Activated CD8-positive, alpha-beta memory T cell treated with anti-CD3 and anti-CD28 coated beads, Interleukin-2, amount 50 U/mL, for 48 hours (primary cell): Measurements from ENCODE around the gene ABLIM1.

Experiments
- DNase-seq: peaks from one replicate; pipeline ENCODE4 v3.0.0-alpha.2; 2020

The ABLIM1 gene

DNA sequence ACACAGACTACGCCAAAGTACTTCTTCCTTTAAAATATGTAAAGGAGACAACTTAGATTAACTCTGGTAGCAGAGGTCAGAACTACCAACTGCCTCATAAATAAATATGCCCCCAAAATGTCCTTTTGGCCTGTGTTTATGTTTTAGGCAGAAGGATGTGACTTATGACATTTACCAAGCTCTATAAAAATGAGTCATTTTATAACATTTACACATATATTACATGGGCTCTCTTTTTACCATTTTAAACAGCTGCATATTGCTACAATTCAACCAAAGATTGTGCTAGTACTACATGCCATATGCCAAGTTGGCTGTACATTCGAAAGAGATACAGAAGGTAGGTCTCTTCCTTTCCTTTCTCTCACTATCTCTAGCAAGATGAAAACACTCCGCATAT, 12.4 kb downstream of the ABLIM1 start:
- DNase-seq = no peak

DNA sequence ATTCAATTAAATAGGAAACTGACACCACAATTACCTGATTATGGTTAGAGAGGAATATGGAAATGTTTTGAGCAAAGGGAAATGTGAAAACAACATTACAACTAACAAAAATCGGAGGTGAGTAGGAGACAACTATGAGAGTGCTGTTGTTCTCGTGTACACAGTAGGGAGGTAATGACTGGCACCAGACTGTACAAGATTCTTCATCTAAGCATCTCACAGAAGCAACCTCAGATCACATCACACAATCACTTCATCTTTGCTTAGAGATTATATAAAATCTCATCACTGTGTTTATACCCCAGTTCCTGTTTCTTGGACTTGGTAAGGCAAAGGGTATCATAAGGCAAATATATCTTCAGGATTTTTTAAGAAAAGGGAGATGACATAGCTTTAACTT, 14.9 kb downstream of the ABLIM1 start:
- no peak for DNase-seq

DNA sequence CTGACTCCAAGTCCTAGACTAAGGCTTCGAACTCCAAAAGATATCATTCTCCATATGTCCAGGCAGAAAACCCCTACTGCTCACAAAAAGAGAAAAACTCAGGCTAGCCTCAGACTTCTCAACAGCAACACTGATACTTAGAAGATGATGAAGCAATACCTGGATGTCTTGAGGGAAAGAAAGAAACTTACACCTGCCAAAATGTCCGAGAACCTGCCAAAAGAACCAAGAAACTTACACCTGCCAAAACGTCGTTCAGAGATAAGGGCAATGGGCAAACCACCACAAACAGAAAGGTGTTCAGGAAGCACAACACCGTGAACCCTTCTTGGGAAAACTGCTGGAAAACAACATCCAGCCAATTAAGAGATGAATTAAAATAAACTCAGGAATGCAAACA, 15.3 kb downstream of the ABLIM1 start:
- no peak for DNase-seq

DNA sequence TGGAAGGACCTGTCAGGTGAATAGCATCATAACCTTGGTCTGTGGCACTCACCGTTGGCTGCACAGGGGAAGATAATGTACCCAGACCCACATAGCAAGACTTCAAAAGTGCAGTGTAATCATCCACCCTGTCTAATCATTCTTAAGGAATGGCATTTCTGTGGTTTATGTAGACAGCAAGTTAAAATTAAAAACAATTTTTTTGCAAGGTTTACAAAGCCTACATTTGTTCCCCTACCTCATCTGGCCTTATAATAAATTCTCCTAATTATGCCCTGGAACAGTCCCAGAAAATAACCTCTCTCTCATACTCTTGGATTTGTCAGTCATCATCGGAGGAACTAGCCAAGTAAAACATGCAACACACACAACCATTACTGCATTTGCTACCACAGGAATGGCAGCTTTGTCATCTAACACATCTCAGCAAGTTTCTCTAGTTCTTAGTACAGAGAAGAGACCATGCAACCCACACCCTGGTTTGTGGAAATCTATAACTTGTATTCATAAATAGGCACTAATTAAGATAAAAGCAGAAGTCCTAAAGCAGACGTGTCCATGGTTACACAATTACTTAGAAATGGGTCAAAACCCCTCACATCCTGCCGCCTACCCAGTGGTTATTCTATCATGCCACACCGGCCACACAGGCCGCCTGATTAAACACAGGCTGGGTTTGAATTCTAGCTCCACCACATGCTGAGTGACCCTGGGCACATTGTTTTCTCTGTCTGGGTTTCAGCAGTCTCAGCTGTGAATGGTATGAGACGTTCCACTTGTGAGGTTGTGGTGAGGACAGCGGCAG, 19.1 kb downstream of the ABLIM1 start:
- no peak for DNase-seq

DNA sequence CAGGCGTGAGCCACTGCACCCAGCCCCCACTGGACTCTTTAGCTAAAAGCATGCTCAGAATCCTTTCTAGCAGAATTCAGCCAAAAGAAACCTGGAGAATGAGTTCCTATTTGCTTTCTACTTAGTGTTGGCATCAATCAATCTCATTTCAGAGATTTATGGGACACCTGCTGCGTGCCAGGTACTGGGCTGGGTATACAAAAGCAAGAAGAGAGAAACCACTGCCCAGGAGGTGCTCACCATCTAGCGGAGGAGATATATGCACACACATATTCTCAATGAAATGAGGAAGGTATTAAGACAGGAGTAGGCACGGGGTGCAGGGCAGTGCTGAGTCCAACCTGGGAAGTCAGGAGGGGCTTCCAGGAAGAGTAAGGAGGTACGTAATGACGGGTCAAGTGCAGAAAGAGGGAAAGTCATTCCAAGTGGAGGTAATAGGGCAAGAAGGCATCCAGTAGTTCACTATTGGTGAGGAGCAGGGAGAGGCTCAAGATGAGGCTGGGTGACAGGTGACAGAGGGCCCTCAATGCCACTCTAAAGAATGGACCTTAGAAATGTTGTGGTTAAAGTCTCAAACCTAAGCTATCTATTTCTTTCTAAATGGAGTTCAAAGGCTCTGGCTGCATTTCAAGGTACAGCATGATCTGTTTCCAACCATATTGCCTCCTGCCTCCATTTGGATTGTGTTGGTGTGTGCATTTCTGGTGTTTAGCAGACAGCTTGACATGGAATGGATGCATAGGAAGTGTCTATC, 22.1 kb downstream of the ABLIM1 start:
- DNase-seq = no peak

DNA sequence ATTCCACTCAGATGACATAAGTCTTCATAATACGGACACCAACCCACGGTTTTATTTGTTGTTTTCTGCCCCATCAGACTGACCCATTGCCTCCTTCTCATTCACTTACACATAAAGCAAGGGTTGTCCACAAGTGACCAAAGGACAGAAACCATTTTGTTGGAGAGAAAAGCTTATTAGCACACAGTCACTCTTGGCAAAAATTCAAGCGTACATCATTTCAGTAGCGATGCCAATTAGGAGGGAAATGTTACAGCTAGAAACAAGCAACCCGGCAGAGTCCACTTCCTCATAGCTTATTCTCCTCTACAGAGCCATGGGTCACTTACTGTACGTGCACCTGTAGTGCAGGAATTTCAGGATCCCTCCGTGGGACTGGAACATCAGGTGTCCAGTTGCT, 23.0 kb downstream of the ABLIM1 start:
- DNase-seq = no peak

DNA sequence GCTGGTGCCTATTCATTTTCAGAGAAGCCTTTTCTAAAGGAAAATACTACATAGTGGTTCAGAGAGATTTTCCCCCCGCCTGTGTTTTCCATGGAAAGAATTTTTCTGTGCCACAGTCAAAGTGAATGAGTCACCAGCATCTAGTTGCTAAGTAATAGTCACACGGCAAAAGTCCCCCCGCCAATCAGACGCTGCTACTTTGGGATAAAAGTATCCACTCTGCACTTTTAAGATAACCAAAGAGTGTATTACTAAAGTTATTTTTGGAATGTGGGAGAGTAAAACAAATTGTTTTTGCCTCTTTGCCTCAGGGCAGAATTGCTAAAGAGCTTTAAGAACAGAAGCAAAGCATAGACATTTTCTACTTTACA, 23.5 kb downstream of the ABLIM1 start:
- no peak for DNase-seq

DNA sequence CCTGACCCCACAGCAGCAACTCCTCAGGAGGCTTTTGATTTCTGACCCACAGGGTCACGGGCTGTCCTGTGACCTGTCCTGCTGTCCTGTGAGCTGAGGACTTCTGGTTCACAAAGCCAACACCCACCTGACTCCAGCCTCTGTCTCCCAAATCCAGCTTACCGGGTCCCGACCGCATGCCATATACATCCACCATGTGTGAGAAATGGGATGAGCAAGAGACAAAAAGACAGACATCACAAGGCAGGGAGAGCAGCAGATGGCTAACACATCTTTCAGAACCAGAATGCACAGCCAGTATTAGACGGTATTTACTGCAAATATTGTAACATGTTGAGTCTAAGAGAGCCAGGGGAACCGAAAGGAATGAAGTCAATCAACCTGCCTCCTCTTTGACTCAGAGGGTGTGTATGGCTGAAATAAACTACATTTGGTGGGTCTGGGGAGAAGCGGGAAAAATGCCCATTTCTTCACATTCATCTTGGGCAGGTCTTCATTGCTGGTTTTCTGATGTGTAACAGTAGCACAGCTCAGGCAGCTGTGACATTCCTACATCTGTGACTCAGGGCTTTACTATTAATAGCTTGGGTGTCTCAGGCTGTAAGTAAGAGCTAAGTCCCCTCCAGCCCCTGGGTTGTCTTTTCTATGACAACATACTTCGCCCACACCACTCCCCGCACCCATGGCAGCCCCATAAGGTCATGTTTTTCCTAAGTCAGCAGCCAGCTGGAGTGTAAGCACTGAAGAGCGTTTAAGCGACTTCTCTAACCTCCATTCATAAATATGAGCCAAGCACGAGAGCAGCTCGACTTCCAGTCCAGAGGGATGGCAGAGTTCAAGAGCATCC, 25.0 kb downstream of the ABLIM1 start:
- DNase-seq = no peak

DNA sequence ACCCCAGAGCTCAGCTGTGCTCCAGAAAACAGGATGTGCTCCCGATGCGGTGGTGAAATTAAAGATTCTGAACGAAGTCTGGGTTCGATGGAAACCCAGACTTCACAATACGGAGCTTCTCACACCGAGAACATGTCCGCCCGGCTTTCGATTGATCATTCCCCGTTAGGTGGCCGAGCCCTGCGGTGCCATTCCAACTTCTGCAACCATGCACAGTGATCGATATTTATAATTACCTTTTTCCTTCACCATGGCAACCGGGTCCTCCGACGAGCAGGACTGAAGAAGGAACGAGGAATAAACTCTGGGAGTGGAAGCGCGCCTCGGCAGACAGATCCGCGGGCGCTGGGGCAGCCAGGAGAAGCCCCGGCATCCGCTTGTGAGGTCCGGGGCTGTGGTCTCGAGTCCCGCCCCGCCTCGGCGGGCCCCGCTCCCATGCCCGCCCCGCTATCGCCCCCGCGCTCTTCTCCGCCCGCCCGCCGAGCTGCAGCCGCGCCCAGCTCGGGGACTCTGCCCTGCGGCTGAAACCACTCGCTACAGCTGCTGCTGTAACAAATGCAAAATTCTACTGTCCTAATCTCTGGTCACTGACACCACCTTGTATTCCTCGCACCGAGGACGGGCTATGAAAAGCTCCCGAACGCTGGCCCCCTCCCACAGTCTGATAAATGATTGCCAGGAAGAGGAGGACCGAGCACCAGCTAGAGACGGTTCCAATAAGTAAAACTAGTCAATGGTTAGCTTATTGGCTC, 26.2 kb downstream of the ABLIM1 start:
- peak; percentile 60 for DNase-seq

DNA sequence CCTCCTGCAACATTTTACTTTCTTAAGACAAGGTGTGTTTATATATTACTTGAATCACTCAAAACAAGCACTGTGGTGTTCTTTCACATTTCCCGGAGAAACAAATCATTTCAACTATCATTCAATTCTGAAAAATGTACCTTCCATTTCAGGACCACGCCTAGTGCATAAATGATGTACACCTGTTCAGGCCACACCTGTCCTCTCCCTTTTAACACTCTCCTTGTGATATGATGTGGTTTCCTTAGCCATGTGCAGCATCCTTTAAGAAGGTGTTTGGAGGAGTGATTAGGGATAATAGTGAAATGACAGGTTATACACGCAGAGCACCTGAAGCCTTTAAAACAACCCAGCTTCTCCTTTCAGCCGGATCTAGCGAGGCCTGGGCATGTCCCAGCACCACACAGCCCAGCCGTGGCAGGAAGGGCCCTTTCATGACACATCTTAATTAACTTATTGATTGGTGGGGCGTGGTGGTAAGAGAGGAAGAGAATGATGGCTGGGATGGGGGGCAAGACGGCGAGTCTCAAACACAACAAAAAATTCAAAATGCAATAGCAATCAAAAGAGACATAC, 26.9 kb downstream of the ABLIM1 start:
- no peak for DNase-seq

DNA sequence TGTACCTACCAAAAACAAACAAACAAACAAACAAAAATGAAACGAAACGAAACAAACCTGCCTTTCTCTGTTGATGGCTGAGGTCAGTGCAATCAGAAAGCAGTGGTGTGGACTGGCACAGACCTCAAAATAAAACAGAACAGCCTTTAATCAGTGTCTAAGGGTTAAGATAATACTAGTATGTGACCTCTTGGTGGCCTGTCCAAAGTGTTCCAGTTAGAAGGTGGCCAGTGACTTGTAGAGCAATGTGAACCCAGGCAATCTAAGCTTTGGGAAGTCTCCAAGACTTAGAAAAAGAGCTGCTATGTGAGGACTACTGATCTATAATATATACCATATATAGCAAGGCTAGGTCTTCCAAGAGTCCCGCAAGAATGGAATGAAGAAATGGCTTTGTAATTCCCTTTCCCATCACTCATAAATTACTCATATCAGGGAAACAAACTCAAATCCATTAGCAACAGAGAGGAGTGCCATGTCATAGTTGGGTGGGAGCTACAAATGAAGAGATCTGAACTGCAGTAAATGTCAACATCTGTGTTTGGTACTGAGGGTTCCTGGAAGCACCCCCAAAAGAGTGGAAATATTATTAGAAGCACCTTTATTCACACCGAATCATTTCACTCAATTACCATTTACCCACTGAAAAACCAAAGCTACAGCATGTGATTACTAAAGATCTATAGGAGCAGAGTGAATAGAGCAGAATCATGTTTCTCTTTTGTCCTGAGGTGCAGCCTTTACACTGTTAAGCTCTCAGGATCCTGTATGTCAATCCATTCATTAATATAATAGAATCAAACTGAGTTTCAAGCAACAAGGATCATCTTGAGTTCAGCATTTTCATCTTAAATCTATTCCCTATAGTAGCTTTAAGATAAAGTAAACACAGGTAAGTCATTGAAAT, 28.0 kb downstream of the ABLIM1 start:
- DNase-seq = no peak

DNA sequence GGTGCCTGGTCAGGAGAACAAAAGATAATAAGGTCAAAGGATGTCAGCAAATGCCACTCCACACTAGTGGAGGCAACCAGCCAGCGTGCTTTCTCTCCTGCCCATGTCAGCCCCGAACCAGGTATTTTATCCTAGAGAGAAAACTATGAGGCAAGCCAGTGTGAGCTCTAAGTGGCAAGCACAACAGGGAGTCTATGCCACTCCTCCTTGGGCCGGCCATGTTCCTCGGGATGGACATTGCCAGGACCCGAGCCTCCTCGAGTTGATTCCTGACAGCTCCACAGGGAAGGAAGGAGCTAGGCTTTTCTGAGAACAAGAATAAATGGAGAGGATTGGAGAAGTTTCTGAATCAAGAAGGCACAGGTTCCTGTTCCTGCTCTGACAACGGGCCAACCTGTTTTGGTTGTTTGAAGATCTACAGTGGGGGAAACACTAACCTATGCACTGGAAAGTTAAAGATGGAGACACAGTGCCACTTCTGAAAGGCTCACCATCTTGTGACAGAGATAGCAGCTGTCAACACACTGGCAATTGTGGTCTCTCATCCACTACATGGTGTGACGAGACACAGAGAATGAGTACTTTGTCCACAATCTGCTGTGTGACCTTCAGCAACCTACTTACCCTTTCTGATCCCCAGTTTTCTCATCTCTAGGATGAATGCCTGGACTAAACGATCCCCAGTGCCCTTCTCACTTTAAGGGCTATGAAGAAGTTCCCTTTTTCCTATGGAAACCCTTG, 28.8 kb downstream of the ABLIM1 start:
- DNase-seq = no peak

DNA sequence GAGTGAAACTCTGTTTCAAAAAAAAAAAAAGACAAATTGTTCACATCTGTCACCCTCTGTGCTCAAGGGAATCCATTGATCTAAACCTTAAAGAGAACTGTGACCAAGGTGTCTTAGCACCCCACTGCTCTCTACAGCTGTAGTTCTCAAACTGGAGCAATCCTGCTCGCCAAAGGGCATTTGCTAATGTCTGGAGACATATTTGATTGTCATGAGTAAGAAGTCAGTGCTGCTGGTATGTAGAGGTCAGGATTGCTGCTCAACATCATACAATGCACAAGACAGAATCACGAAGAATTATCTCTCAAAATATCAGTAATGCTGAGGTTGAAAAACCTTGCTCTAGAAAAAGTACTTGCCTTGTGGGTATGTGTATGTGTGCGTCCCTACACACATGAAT, 30.0 kb downstream of the ABLIM1 start:
- no peak for DNase-seq

DNA sequence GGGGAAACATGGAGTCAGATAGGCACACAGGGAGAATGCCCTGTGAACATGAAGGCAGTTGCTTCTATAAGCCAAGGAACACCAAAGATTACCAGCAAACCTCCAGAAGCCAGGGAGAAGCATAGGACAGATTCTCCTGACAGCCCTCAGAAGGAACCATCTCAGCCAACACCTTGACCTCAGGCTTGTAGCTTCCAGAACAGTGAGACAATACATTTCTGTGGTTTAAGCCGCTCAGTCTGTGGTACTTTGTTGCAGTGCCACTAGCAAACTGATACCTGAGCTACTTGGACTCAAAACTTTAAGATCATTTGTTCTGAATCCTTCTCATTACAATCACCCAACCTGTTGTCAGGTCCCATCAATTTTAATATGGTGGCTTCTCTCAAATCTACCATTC, 31.2 kb downstream of the ABLIM1 start:
- no peak for DNase-seq

DNA sequence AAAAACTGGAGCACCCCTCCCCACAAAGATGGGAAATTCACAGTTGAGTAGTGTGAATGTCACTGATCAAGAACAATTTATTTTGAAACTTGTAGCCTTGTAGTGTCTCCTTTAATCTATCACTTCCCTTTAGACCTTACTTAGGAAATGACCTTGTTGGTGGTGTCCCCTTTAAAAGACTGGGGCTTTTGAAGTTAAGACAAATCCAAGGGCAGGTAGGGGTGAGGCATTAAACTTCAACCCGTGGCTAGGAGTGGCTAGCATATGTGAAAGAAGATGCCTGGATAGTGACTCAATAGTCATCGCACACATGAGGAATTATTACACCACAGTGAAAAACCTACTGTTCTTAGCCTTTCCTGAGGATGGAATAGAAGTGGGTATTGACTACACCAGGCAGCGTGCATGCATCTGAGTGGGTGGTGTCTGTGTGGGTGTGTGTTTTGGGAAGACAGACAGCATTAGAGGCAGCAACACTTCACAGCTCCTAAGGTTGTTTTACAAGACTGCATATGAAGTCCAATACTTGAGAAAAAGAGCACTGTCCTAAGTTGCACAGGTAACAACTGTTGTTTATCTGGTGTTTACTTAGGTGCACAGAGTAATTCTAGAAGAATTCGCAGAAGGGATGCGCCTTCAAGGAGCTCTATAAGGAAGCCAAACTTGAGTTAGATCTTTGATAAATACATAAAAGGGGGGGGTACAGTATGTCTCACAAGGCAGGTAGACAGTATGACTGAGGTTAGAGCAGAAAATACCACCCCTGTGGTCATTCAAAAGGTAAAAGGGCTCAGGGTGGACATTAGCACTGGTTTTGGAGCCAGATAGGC, 32.9 kb downstream of the ABLIM1 start:
- no peak for DNase-seq

DNA sequence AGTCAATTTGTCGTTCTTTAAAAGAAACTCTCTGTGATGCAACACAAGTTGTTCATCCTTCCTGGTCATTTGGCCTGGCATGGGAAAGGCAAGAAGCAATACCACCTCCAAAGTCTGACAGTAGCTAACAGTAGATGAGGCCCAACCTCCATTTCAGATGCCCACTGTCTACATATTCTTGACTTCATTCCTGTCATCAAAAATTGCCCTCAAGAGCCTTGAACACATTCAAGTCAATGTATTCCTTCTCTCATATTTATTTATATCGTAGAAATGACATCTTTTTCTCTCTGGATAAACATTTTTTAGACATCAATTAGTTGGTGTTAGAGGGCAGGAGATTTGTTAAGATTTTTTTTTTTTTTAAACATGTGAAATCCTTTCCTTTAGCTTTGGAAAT, 33.7 kb downstream of the ABLIM1 start:
- no peak for DNase-seq

DNA sequence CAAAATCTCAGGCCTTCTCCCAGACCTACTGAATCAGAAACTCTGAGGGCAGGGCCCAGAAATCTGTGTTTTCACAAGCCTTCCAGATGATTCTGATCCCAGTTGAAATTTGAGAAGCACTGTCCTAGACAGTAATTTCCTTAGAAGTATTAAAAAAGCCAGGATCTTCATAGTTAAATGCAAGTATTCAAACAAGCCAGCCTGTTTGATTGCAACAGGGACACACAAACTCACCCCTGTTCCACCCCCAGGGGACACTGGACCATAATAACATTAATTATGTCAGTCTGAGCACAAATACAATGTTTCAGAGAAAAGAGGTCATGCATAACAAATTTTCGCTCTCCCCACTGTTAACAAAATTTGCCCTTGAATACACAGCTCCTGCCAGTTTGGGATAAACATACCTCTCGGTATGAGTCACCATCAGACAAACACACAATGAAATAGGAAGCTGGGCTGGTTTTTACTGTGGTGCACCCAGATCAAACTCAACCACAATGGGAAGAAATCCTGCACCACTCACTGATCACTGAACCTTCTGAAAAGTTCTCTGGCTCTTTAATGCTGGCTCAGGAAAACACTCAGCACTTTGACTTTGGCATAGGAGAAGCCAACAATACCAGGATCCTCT, 34.3 kb downstream of the ABLIM1 start:
- no peak for DNase-seq

DNA sequence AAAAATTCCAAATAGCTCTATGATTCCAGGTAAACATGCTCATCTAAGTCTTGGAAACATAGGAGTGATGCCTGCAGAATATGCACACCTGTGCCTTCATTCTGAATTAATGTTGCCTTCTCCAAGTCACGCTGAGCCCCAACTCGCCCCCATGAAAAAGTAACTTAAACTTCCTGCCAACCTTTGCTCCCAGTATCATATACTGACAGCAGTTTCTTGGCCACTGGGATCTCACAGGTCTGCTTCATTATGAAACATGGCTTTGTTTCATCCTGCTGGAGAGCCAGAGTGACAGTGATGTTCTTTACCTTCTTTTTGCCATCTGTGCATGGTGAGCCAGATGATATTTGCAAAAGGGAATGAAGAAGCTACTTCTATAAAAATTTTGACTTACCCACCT, 34.9 kb downstream of the ABLIM1 start:
- DNase-seq = no peak

DNA sequence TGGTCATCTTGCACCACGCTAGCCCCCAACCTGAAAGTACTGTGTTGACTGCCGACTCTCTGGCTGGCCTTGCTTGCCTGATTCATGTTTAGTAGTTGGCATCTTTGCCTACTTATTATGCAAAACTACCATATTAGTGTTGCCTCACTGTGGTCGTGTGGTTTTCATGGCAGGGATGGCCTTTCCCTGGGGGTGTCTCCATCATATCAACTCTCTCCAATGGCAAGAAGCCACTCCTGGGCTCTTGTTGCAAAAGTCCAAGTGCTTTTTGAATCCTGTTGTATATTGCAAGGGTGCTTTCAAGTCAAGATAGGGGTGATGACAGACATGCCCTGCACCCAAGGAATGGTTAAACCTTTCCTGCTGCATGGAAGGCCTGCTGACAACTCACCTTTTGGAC, 39.4 kb downstream of the ABLIM1 start:
- DNase-seq = no peak
